Bone marrow (tissue), 2 donors: Measurements from ENCODE around the gene ULBP1.
"Not testable (repeated sequence)": the region's sequence is repeated elsewhere in the genome, so short reads cannot be mapped to it uniquely, and the experiment has no call there.

Source experiments
- DNase-seq, 2 donors: peaks; one replicate each; lab custom pipeline; 2025; lab: John Stamatoyannopoulos, UW

The ULBP1 gene, protein sequence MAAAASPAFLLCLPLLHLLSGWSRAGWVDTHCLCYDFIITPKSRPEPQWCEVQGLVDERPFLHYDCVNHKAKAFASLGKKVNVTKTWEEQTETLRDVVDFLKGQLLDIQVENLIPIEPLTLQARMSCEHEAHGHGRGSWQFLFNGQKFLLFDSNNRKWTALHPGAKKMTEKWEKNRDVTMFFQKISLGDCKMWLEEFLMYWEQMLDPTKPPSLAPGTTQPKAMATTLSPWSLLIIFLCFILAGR

DNA sequence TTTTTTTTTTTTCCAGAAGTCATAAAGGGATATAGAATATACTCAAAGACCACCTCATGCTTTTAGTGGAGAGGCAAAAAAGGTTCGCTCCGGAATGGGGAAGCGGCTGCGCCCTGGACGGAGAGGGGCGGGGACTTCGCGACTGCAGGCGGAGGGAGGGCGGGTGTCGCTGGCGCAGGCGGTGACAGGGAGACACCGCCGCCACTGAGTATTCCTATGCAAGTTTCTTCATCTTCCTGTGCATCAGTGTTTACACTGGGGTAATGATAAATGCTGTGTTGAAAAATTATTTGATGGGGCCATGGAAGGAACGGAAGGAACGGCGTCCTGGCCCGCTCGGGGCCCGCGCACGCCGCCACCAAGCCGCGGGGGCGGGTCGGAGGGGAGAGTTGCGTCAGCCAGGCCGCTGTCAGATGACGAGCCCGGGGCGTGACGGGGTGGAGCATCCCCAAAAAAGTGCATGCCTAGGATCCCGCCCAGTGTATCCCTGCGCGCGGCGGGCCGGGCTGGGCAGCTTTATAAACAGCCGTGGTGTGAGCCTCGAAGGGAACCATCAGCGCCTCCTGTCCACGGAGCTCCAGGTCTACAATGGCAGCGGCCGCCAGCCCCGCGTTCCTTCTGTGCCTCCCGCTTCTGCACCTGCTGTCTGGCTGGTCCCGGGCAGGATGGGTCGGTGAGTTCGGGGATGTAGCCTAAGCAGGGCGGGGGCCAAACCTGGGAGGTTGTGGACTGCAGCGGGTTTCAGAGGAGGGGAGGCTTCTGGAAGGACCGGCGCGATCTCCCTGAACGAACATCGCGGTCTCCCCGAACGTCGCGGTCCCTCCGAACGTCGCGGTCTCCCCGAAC lies at the start of gene ULBP1:
TSS of gene ULBP1 (plus strand) at position 482 of the 846 bp plus-strand sequence. CDS start at position 589, 107 bp downstream.
- peak; percentile 59 to 78 for DNase-seq

DNA sequence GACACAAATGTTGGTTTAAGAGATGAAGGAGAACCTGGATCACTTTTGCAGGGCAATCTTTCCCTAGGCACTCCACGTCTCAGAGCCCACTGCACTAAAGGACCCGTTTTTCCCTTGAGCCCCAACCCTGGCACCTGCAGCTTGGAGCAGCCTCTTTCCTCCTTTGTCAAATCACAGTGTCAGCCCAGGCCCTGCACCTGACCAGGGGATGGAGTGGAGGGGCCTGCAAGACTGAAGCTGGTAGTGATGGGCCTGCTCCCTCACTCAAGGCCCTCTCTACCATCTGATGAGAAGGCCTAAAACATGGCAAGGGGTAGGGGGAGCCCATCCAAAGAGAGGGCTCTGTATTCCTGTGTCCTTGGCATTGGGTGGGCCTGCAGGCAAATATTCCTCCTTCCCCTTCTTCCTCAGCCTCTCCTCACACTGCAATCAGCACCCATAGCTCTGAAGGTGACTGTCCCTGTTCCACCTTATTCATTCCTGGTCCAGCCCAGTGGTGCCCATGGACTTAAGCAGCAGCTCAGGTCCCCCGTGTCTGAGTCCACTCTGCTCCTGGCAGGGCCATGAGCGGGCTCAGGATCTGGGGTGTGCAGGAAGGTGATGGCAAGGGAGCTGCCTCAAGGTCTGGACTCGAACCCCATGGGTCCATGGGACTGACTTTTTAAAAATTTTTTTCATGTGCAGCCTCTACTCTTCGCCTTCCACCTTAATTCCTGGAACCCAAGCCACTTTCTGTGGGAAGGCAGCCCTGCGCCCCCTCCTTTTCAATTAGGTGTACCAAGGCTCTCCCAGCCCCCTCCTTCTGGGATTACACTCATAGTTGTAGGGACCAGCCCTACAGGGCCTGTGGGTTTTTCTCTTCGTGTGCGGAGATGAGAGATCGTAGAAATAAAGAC lies 47.5 kb upstream of the ULBP1 start:
- no peak for DNase-seq

DNA sequence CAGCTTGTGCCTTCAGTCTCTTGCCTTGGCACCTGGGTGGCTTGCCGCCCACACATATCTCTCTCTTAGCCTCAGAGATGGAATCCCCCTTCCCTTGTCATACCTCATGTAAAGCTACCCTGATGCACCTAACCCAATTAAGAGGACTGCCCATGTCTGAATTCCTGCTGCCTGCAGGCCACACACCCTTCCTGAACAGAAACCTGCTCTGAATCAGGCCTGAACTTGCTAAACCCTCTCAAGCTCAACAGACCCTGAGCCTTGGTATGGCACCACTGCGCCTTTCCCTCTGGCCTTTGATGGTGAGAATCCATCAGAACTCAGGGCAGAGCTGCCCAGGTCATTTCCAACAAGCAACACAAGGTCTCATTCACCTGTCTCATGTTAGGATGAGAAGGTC lies 46.1 kb upstream of the ULBP1 start:
- DNase-seq: no peak

DNA sequence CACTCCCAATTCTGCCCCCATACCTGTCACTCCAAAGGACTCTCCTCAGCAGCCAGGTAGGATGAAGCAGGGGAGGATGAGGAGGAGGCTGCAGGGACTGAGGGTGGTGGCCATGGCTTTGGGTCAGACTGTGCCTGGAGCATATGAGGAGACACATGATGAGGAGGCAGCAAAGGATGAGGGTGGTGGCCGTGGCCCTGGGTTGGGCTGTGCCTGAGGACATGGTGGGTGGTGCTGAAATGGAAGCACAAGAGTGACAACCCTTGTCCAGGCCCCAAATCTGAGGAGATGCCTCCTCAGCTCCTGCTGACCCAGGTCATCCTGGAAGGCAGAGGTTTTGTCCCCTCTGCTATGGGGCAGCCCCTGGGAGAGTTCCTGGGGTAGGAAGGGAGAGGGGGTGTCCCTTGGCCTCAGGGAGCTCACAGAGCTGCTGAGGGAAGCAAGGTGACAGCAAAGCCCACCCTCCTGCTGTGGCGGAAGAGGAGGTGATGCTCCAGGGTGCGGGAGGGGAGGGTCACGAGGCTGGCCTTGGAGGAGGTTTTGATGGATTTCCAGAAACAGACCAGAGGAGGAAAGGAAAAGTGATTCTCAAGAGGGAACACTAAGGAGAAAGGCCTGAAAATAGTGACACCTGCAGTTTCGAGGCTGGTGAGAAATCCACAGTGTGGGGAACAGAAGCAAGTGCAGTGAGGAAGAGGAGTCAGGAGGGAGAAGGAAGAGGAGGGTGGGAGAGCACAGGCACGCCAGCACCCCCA lies 45.4 kb upstream of the ULBP1 start:
- DNase-seq: no peak

DNA sequence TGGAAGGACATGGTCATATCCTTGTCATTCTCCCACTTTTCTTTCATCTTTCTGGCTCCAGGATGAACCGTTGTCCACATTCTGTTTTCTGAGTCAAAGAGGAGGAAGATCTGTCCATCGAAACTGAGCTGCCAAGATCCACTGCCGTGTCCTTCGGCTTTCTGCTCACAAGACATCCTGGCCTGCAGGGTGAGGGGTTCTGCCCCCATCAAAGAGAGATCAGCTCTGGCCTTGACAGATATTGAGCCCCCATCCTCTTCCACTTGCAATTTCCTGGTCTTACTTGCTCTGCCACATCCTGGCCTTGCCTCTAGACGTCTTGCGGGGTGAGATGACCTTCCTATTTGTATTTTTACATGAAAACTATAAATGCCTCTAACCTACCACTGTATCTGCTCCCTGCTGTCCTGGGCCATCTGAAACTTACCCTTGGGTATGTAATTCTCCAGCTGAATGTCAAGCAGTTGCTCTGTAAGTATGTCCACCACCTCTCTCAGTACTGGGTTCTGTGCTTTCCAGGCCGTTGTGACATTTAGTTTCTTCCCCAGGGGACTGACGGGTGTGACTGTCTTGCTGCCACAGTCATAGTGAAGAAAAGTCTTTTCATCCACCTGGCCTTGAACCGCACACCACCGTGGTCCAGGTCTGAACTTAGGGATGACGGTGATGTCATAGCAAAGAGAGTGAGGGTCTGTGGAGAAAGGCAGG lies 44.5 kb upstream of the ULBP1 start:
- DNase-seq: not testable (repeated sequence)

DNA sequence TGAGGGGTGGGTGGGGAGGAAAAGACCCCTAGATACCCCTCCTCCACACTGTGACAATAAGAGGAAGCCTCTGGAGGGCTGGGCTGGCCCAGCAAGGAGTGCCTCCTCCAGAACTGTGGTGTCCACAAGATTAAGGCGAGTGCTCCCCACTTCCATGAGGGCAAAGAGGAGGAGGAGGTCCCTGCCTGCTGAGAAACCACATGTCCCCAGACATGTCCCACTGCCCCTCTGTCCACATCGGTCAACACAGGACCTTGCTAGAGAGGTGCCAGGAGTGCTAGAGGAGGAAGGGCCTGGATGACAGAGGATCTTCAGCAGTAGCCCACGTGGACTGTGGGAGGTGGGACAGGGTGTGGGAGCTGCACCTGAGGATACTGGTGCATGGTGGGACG lies 43.9 kb upstream of the ULBP1 start:
- DNase-seq: no peak

DNA sequence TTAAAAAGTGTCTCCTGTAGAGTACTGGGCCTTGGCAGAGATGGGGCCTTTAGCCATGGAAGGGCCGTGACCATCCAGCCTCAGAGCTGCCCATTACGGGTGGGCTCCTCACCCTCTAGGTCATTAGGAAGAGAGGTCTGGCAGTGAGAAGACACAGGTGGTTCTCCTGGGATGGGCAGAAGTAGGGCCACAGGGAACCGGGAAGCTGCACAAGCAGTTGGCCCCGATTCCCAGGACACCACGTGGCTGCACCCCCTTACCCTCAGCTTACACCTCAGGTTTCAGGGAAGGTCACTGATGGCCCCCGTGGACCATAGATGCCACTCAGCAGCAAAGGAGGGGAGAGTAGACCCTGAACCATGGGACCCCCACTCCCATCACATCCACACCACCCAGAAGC lies 42.4 kb upstream of the ULBP1 start:
- no peak for DNase-seq

DNA sequence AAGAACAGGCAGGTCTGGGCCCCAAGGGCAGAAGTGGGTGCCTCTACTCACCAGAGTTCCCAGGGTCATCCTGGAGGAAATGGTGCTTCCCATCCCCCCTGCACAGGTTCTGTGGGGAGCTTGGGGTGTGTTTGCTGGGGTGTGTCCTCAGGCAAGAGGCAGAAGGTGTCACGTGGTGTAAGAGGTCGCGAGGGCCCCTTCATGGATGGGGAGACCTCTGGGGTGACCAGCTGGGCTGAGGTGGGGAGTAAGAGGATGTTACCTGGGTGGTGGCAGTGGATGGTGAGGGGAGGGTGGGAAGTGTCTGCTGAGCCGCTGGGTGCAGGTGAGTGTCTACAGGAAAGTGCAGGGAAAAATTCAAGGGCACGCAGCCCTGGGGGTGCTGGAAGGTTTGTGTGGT lies 41.7 kb upstream of the ULBP1 start:
- DNase-seq: not testable (repeated sequence)

DNA sequence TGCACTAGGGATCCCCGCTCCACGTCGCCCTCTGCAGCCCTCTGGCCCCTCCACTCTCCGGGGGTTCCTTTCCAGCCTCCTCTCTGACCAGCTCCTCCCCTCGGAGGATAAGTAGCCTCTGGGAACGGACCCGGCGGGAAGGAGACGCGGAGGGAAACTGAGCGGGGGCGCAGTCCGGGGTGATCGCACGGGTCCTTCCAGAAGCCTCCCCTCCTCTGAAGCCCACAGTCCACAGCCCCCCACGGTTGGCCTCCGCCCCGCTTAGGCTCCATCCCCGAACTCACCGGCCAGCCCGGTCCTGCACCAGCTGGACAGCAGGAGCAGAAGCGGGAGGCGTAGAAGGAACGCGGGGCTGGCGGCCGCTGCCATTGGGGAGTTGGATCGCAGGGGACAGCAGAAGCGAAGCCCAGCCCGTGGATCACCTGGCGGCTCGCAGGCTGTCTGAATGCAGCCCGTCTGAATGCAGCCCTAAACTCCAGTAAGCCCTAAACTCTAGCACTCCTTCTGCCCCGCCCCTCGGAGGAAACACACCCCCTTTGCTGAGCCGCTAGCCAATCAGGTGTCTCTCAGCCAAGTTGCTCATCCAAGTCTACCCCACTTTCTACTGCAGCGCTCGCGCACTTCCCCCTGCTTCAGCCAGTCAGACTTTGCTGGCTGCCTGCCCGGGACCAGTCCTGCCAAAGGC lies 41.0 kb upstream of the ULBP1 start, which contains the start of gene RAET1G:
TSS of gene RAET1G (minus strand) at position 480 of the 685 bp plus-strand sequence. CDS start at position 369, 111 bp downstream.
- DNase-seq: peak; percentile 38 to 87

DNA sequence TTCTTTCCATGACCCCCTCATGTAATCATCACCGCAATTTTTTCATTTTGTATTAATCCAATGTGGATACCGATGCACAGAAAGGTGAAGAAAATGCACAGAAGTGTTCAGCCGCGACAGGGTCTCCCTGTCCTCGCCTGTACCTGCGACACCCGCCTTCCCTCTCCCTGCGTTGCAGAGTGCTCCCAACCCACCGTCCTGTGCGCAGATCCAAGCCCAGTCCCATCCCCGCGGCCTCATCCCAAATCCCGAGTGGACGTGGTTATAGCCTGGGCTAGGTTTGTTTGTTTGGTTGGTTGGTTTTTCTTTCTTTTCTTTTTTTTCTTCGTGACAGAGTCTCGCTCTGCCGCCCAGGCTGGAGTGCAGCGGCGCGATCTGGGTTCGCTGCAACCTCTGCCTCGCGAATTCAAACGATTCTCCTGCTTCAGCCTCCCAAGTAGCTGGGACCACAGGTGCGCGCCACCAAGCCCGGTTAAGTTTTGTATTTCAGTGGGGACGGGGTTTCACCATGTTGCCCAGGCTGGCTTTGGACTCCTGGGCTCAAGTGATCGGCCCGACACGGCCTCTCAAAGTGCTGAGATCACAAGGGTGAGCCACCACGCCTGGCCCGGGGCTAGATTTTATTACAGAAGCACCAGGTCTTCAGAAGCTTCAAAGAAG lies 40.3 kb upstream of the ULBP1 start:
- no peak for DNase-seq

DNA sequence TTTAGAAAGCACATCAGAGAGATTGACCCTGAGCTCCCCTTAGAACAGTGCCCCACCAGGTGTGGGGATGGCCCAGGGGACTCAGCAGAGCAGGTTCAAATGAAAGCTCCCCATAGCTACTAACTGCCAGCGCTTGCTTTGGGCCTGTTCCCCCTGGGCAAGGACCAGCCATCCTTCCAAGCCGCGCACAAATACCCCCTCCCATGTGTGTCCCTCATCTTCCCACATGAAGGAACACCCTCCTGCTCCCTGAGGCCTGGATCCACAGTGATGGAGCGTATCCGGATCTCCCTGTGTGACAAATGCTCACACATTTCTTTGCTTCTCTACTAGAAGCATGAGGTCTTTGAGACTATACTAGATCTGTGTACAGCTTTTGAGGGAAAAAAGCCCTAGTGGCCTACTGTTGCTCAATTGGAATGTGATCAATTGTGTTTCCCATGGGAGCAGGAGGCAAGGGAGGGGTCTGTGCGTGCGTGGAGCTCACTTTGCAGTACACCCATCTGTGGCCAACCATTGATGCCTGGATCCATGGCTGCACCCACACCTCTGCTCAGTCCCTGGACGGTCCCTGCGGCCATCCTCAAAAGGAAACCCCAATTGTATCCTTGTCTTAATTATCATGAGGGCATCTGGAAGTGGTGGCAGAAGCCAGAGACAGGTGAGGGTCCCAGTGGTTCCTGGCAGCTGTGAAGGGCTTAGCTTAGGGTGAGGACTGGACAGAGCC lies 39.4 kb upstream of the ULBP1 start:
- no peak for DNase-seq

DNA sequence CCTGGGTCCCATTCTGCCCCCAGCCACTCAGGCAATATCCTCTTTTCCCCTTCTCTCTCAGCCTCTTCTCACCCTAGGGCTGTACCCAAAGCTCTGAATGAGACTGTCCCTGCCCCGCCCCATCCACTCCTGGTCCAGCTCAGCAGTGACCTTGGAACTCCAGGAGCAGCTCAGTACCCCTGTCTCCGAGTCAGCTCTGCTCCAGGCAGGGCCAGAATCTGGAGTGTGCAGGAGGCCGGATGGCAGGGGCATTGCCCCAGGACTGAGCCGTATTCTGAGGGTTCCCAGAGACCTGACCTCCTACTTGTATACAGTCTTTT lies 38.9 kb upstream of the ULBP1 start:
- DNase-seq: no peak

DNA sequence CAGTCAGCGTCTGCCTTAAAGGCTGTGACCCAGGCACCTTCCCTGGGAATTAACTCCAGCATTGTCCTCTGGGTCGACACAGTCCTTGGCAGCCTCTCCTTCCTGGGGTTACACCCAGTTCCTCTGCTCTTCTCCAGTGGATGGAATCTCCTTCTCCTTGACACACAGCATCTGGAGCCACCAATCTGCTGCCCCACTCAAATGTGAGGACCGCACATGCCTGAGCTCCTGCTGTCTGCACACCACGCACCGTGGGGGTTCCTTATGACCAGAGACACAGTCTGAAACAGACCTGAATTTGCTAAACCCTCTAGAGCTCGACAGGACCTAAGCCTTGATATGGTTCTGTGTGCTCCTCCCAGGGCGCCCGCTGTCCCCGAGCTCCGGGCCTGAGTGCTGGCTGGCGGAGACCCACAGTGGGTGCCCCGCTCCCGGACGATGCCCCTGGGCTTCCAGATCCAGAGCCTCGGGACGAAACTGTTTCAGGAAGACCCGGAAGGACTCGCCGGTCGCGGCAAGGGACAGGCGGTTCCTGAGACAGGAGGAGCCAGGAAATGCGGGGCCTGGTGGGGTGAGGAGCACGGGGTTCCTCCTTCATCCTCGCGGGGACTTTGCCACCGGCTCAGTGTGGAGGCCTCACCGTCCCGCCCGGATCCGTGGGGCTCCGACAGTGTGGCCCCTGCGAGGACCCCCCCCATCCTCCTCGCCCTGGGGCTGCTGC lies 38.3 kb upstream of the ULBP1 start:
- DNase-seq: no peak

DNA sequence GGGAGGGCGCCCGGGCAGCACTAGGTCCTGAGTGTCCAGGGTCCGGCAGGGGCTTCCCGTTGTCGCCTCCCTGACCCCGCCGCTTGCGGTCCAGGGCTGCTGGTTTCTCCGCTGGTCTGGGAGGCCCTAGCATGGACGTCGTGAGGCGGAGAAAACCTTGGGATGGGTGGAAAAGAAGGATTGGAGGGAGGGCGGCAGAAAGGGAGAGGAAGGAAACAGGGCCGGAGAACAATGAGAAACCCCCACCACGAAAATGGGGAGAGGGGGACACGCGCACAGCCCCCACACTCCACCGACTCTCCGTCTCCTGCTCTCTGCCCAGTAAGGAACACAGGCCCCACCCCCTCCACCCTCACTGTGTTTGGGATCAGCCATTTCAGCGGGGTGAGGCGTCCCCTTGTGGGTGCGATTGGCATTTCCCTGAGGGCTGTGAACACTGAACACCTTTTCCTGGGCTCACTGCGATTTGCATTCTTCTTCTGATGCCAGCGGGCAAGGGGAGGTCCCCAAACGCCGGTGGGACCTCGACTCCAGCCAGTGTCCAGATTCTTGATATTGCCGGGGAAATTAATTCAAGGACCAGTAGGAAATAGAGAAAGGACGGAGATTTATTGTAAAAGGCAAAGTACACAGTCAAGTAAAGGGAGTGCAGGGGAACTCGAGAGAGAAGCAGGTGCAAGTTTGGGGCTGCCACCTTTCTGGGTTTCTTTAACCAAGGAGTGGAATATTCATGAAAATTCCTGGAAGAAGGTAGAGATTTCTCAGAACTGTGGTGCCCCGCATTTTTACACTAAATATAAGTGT lies 37.6 kb upstream of the ULBP1 start:
- DNase-seq: peak; percentile 47 to 74

DNA sequence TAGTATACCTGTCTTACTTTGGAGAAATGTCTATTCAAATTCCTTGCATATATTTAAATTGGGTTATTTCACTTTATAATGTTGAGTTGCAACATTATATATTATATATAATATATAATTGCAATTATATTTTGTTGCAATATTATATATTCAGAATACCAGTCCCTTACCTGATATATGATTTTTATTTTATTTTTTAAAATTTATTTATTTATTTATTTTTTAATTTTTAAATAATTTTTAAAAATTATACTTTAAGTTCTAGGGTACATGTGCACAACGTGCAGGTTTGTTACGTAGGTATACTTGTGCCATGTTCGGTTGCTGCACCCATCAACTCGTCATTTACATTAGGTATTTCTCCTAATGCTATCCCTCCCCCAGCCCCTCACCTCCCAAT lies 36.7 kb upstream of the ULBP1 start:
- DNase-seq: not testable (repeated sequence)

DNA sequence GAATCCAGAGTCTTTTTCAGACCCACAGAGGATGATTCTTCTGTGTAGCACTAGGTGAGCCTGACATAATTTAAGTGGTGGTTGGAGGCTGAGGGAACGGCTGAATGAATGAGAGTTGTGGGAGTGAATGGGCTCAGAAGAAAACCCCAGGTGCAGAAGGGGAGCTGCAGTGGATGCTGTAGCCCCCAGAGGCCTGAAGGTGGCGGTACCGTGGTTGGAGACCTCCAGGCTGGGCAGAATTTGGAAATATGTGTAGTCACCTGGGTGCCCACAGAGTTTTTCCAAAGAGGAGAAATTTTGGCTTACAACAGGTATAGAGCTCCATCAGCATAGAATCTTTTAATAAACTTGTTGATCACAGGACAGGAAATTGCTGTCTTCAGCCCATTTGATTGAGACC lies 34.3 kb upstream of the ULBP1 start:
- DNase-seq: no peak

DNA sequence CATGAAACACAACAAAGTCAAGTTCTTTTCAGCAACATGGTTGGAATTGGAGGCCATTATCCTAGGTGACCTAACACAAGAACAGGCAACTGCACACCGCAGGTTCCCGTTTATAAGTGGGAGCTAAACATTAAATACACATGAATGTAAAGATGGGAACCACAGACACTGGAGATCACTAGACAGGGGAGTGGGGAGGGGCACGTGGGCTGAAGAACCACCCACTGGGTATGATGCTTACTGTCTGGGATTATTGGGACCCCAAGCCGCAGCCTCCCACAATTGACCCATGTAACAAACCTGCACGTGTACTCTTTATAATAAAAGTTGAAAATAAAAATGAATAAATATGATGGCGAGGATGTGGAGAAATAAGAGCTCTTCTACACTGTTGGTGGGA lies 32.2 kb upstream of the ULBP1 start:
- no peak for DNase-seq

DNA sequence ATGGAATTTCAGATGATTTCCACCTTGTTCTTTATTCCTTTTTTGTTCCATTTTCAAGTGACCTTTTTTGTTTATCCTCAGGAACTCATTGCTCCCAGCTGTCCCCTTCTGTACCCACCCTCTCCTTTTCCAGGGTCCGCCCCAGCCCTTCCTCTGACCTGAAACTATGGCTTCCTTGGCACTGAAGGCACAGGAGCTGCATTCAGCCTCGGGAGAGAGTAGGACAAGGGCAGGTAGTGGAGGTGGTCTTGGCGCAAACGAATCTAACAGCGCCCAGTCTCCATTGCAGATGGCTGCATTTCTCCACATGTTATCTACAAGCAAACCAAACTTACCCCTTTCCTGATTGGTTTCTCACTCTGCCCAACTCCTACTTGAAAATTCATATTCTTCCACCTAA lies 30.7 kb upstream of the ULBP1 start:
- DNase-seq: no peak
